Body of pancreas (tissue), 4 donors: Measurements from ENCODE around the gene LRRC41. TPM values are rescaled to one million over a fixed set of nuclear protein-coding genes. Genes with fewer than 3 reads are reported as not detected.
A peak's percentile ranks its signal among the peaks of the same experiment; 100 is the strongest.
"Not testable (repeated sequence)": the region's sequence is repeated elsewhere in the genome, so short reads cannot be mapped to it uniquely, and the experiment has no call there.

Experiments
- ATAC-seq: fragments of 150-250 bp; one replicate; pipeline ENCODE4 v1.9.1; 2016
- DNase-seq, 4 donors: peaks; one replicate each; pipeline ENCODE4 v3.0.0-alpha.2; 2019
- H3K27ac ChIP-seq, 4 donors: fragments of 200-600 bp; sonication (generic); 1 replicate in 3 of 4; 2 replicates in 1 of 4; pipeline versions ENCODE4 v1.5.1 to v1.6.1; 2016 to 2019; ENCODE audit warnings: mild to moderate bottlenecking in 1 of 4, mixed read lengths in 1 of 4, moderate library complexity in 1 of 4
- H3K27me3 ChIP-seq, 2 donors: fragments of 200-600 bp; sonication (generic); one replicate each; pipeline ENCODE4 v1.6.0; 2016; ENCODE audit warnings: mild to moderate bottlenecking in 1 of 2
- H3K36me3 ChIP-seq, 2 donors: fragments of 200-600 bp; sonication (generic); replicated peaks in 1 of 2; 2 replicates each; pipeline ENCODE4 v1.5.1; 2016; ENCODE audit warnings: low read depth in 2 of 2; ENCODE audit not compliant: insufficient read depth in 1 of 2
- H3K4me1 ChIP-seq: fragments of 200-600 bp; sonication (generic); one replicate; pipeline ENCODE4 v1.6.0; 2016
- H3K4me3 ChIP-seq, 2 donors: fragments of 200-600 bp; sonication (generic); 1 replicate in 1 of 2; 2 replicates in 1 of 2; pipeline ENCODE4 v1.5.1; 2016 to 2019
- H3K9me3 ChIP-seq, 3 donors: fragments of 200-600 bp; sonication (generic); 1 replicate in 2 of 3; 2 replicates in 1 of 3; pipeline ENCODE4 v1.5.1; 2016
- POLR2A ChIP-seq, 3 donors: fragments of 450-650 bp; IDR thresholded peaks; one replicate each; pipeline ENCODE4 v1.6.1; 2016; ENCODE audit warnings: antibody characterized with exemption in 3 of 3, mild to moderate bottlenecking in 2 of 3
- WGBS, 2 donors: methylation state at CpG; one replicate each; pipeline ENCODE4 v1.1.5; 2017; 5-methylcytosine and 5-hydroxymethylcytosine counted together
- intact Hi-C: fragments of 100-400 bp; cut with DNase I; formaldehyde crosslinking; loops from one replicate; pipeline ENCODE4 v1.15.1; 2023
- total RNA-seq, 2 donors: library from RNA; depleted of rRNA; stranded (reverse); fragments of >200 nt; gene quantifications; one replicate each; pipeline ENCODE4 v1.1.0, GENCODE V29; 2016
- TF ChIP-seq, protein P1 (sequence below), 7 experiments: fragments of 450-650 bp in 4 of 7; fragments of 200-600 bp in 3 of 7; sonication (generic) in 3 of 7; IDR thresholded peaks; one replicate each; pipeline ENCODE4 v1.5.1; 2016 to 2019; ENCODE audit warnings: antibody characterized with exemption in 7 of 7

Gene LRRC41
- total RNA-seq, 2 donors from 2014 or later = 36.6 to 59.0 TPM

DNA sequence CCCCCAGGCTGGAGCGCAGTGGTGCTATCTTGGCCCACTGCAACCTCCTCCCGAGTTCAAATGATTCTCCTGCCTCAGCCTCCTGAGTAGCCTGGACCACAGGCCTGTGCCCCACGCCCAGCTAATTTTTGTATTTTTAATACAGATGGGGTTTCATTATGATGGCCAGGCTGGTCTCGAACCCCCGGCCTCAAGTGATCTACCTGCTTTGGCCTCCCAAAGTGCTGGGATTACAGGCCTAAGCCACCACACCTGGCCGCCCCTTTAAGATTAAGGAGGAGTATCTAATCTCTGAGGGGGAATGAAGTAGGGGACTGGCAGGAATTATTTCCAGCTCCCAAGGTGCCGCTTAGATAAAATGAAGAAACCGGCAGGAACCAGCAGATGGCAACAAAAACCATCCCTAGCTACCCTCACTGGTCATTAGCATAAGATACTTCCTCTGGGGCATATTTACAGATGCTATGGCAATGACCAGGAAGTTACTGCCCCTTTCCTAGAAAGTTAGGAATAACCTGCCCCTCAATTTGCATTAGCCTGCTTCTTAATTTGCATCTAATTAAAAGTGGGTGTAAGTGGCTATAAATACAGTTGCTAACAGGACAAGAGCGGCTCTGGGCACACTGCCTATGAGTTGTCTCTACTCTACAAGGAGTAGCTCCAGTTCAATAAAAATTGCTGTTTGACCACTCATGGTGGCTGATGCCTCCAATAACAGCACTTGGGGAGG is 30.0 kb upstream of the LRRC41 start:
- H3K27ac ChIP-seq = no peak overlapping the region
- TF ChIP-seq POLR2A (IDR thresholded peaks at IDR 0.05) = no peak
- TF ChIP-seq, protein P1, sequence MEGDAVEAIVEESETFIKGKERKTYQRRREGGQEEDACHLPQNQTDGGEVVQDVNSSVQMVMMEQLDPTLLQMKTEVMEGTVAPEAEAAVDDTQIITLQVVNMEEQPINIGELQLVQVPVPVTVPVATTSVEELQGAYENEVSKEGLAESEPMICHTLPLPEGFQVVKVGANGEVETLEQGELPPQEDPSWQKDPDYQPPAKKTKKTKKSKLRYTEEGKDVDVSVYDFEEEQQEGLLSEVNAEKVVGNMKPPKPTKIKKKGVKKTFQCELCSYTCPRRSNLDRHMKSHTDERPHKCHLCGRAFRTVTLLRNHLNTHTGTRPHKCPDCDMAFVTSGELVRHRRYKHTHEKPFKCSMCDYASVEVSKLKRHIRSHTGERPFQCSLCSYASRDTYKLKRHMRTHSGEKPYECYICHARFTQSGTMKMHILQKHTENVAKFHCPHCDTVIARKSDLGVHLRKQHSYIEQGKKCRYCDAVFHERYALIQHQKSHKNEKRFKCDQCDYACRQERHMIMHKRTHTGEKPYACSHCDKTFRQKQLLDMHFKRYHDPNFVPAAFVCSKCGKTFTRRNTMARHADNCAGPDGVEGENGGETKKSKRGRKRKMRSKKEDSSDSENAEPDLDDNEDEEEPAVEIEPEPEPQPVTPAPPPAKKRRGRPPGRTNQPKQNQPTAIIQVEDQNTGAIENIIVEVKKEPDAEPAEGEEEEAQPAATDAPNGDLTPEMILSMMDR (IDR thresholded peaks at IDR 0.05) = peak in 2 of 7 experiments; percentile 7 to 31
- no peaks in the 10 kb centered on the region for H3K4me1 ChIP-seq
- no peak overlapping the region for H3K4me3 ChIP-seq
- 70 to 72% methylated on average over 9 of the region's 9 CpGs for WGBS, 2 donors
- H3K36me3 ChIP-seq = no peaks in the 10 kb centered on the region
- ATAC-seq (no peak), DNase-seq (peak in 1 of 4 donors; percentile 31)
- intact Hi-C loops = no loop called here
- H3K27me3 ChIP-seq = no peaks in the 10 kb centered on the region
- H3K9me3 ChIP-seq = no peaks in the 10 kb centered on the region

GRCh38 chr1:46331786-46332540 is 28.5 kb upstream of the LRRC41 start:
- H3K4me1 ChIP-seq, ATAC-seq, H3K36me3 ChIP-seq, intact Hi-C loops, DNase-seq, H3K9me3 ChIP-seq, H3K27me3 ChIP-seq, H3K4me3 ChIP-seq: not testable (repeated sequence)
- peak overlapping the region in 1 of 4 donors; percentile 44 for H3K27ac ChIP-seq
- 64 to 75% methylated on average over 17 to 24 of the region's 24 CpGs for WGBS, 2 donors

DNA sequence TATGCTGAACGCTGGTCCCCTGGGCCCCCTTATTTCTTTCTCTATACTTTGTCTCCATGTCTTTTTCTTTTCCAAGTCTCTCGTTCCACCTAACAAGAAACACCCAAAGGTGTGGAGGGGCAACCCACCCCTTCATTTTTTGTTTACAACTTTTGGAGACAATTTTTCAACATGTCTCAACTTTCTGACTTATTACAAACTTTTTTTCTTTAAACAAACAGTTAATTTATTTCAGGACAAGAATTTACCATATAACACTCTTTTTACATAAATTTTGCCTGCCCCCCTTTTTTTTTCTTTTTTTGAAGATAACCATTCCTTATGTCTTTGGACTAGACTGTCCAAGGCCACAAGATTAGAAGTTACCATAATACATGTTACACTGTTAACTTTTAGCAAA is 27.0 kb upstream of the LRRC41 start:
- H3K4me3 ChIP-seq, DNase-seq, H3K27ac ChIP-seq, H3K36me3 ChIP-seq, intact Hi-C loops, H3K4me1 ChIP-seq, ATAC-seq, H3K27me3 ChIP-seq, H3K9me3 ChIP-seq: not testable (repeated sequence)
- WGBS, 2 donors = 72 to 83% methylated on average over 2 of the region's 2 CpGs

GRCh38 chr1:46329807-46330206 is 26.4 kb upstream of the LRRC41 start:
- not testable (repeated sequence) for H3K27ac ChIP-seq
- 73 to 78% methylated on average over 7 of the region's 7 CpGs for WGBS, 2 donors

DNA sequence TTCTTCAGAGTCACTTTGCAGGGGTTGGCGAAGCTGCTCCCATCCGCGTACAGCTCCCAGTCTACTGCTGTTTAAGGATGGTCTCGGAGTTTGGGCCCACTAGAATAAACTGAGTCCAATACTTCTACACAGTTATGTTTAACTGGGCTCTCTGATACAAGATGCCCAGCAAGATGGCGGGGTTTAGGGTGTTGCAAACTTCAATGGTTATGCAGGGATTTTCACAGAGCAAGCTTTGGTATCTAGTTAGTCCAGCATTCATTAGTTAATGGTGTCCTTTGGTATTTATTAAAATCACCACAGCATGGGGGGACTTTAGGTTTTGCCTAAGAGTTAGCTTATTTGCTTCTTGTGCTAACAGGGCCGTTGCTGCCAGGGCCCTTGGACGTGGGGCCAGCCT is 24.8 kb upstream of the LRRC41 start:
- intact Hi-C loops, H3K27me3 ChIP-seq, H3K27ac ChIP-seq, H3K4me1 ChIP-seq, H3K9me3 ChIP-seq, H3K36me3 ChIP-seq, DNase-seq, ATAC-seq, H3K4me3 ChIP-seq: not testable (repeated sequence)
- WGBS, 2 donors = 82 to 83% methylated on average over 7 of the region's 7 CpGs

More at GRCh38 chr1:46329807-46330206, 26.4 kb upstream of the LRRC41 start:
- ATAC-seq, H3K27me3 ChIP-seq, H3K36me3 ChIP-seq, H3K9me3 ChIP-seq, intact Hi-C loops, H3K4me3 ChIP-seq, H3K4me1 ChIP-seq, DNase-seq: not testable (repeated sequence)

DNA sequence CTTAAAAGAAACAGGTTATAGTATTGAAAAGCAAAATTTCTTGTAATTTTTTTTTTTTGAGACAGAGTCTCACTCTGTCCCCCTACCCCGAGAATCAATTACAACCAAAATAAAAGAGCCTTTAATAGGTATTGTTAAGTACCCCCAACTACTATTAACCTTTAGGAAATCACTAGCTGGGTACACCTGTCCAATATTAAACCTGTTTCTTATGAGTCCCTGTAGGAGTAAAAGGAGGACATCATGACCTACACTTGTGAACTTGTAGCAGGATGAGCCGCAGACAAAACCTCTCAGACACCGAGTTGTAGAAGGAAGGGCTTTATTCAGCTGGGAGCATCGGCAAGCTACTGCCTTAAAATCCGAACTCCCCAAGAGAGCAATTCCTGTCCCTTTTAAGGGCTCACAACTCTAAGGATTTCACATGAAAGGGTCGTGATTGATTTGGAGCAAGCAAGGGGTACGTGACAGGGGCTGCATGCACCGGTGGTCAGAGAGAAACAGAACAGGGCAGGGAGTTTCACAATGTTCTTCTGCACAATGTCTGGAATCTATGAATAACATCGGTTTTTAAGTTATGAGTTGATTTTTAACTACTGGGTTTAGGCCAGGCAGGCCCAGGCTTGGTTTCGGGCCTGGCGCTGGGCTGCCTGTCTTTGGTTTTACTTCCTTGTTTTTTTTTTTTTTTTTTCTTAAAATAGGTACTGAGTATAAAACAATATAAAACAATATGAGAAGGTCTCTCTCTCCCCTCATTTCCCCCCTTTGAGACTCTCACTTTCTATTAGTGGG is 22.1 kb upstream of the LRRC41 start:
- WGBS, 2 donors = 86 to 87% methylated on average over 11 of the region's 11 CpGs
- H3K9me3 ChIP-seq, H3K27ac ChIP-seq, H3K27me3 ChIP-seq, H3K4me3 ChIP-seq, intact Hi-C loops, ATAC-seq, DNase-seq, H3K4me1 ChIP-seq, H3K36me3 ChIP-seq: not testable (repeated sequence)

GRCh38 chr1:46322191-46322590 is 18.8 kb upstream of the LRRC41 start:
- H3K27ac ChIP-seq, H3K4me1 ChIP-seq, H3K27me3 ChIP-seq, H3K36me3 ChIP-seq, H3K9me3 ChIP-seq, ATAC-seq, DNase-seq, H3K4me3 ChIP-seq, intact Hi-C loops: not testable (repeated sequence)
- WGBS, 2 donors = 88% methylated on average over 6 of the region's 6 CpGs

DNA sequence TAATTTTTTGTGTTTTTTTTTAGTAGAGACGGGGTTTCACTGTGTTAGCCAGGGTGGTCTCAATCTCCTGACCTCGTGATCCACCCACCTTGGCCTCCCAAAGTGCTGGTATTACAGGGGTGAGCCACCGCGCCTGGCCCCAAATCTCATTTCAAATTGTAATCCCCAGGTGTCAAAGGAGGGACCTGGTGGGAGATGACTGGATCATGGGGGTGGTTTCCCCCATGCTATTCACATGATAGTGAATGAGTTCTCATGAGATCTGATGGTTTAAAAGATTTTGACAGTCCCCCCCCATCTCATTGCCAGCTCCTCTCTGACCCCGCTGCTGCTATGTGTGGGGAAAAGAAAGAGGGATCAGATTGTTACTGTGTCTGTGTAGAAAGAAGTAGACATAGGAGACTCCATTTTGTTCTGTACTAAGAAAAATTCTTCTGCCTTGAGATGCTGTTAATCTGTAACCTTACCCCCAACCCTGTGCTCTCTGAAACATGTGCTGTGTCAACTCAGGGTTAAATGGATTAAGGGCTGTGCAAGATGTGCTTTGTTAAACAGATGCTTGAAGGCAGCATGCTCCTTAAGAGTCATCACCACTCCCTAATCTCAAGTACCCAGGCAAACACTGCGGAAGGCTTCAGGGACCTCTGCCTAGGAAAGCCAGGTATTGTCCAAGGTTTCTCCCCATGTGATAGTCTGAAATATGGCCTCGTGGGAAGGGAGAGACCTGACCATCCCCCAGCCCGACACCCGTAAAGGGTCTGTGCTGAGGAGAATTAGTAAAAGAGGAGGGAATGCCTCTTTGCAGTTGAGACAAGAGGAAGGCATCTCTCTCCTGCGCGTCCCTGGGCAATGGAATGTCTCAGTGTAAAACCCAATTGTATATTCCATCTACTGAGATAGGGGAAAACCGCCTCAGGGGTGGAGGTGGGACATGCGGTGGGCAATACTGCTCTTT is 16.8 kb upstream of the LRRC41 start:
- H3K4me1 ChIP-seq, H3K36me3 ChIP-seq, intact Hi-C loops, H3K27me3 ChIP-seq, DNase-seq, H3K27ac ChIP-seq, H3K4me3 ChIP-seq, ATAC-seq, H3K9me3 ChIP-seq: not testable (repeated sequence)
- WGBS, 2 donors = 76 to 84% methylated on average over 9 to 13 of the region's 13 CpGs

GRCh38 chr1:46319301-46319700 is 15.9 kb upstream of the LRRC41 start:
- H3K27me3 ChIP-seq, H3K9me3 ChIP-seq, H3K4me1 ChIP-seq, ATAC-seq, H3K36me3 ChIP-seq, H3K27ac ChIP-seq, H3K4me3 ChIP-seq, DNase-seq, intact Hi-C loops: not testable (repeated sequence)
- WGBS, 2 donors = 92 to 98% methylated on average over 6 of the region's 6 CpGs
